ENCODE data around the gene MSI2. TPM values are rescaled to one million over a fixed set of nuclear protein-coding genes. Genes with fewer than 3 reads are reported as not detected.

Gene MSI2
- polyA plus RNA-seq, 1 experiment: 9.2 TPM

GRCh38 chr17:57718878-57719277 is 462.6 kb downstream of the MSI2 start:
- ChIA-PET CTCF (no interaction called here), POLR2A (no interaction called here)
- no peak for DNase-seq (ENCODE audit: low read depth)
- H3K36me3 ChIP-seq (ENCODE audit: control insufficient read depth, insufficient read depth, low read length): no peaks in the 10 kb centered on the region
- TF ChIP-seq CTCF (IDR thresholded peaks at IDR 0.05; ENCODE audit: insufficient read depth, low read depth, low read length): no peak
- H3K4me3 ChIP-seq (ENCODE audit: low read depth, low read length): no peak overlapping the region
- H3K27me3 ChIP-seq (ENCODE audit: control insufficient read depth, insufficient read depth, low read length): peaks cover 17% of the 10 kb centered on the region

GRCh38 chr17:57720386-57721035 is 464.2 kb downstream of the MSI2 start:
- DNase-seq (ENCODE audit: low read depth): no peak
- CTCF ChIA-PET: interaction anchor here (1.6 kb wide), 1 partner anchor 49 kb away, joined by 5 read pairs; no protein-coding TSS in a partner anchor
- POLR2A ChIA-PET: no interaction called here
- H3K27me3 ChIP-seq (ENCODE audit: control insufficient read depth, insufficient read depth, low read length): peaks cover 14% of the 10 kb centered on the region
- TF ChIP-seq CTCF (IDR thresholded peaks at IDR 0.05; ENCODE audit: insufficient read depth, low read depth, low read length): no peak
- H3K4me3 ChIP-seq (ENCODE audit: low read depth, low read length): no peak overlapping the region
- H3K36me3 ChIP-seq (ENCODE audit: control insufficient read depth, insufficient read depth, low read length): no peaks in the 10 kb centered on the region

- POLR2A ChIA-PET: no interaction called here
Observed at GRCh38 chr17:57721967-57722703, 465.8 kb downstream of the MSI2 start.

GRCh38 chr17:57722704-57723043 is 466.4 kb downstream of the MSI2 start:
- H3K36me3 ChIP-seq (ENCODE audit: control insufficient read depth, insufficient read depth, low read length): no peaks in the 10 kb centered on the region
- no peak overlapping the region for H3K4me3 ChIP-seq (ENCODE audit: low read depth, low read length)
- CTCF ChIA-PET: no interaction called here
- TF ChIP-seq CTCF (IDR thresholded peaks at IDR 0.05; ENCODE audit: insufficient read depth, low read depth, low read length): no peak
- POLR2A ChIA-PET: no interaction called here
- DNase-seq (ENCODE audit: low read depth): no peak
- peaks cover 8% of the 10 kb centered on the region for H3K27me3 ChIP-seq (ENCODE audit: control insufficient read depth, insufficient read depth, low read length)

More at GRCh38 chr17:57721967-57722703, 465.8 kb downstream of the MSI2 start:
- no peak for DNase-seq (ENCODE audit: low read depth)
- no peaks in the 10 kb centered on the region for H3K36me3 ChIP-seq (ENCODE audit: control insufficient read depth, insufficient read depth, low read length)
- CTCF ChIA-PET: interaction anchor here (1.6 kb wide), 1 partner anchor 50 kb away, joined by 5 read pairs; no protein-coding TSS in a partner anchor
- no peak for TF ChIP-seq CTCF (IDR thresholded peaks at IDR 0.05; ENCODE audit: insufficient read depth, low read depth, low read length)
- peaks cover 8% of the 10 kb centered on the region for H3K27me3 ChIP-seq (ENCODE audit: control insufficient read depth, insufficient read depth, low read length)
- no peak overlapping the region for H3K4me3 ChIP-seq (ENCODE audit: low read depth, low read length)

GRCh38 chr17:57723427-57724025 is 467.2 kb downstream of the MSI2 start:
- Histone ChIP-seq H3K36me3 (ENCODE audit: control insufficient read depth, insufficient read depth, low read length) (no peaks in the 10 kb centered on the region), H3K27me3 (ENCODE audit: control insufficient read depth, insufficient read depth, low read length) (peaks cover 8% of the 10 kb centered on the region), H3K4me3 (ENCODE audit: low read depth, low read length) (no peak overlapping the region)
- ChIA-PET CTCF (interaction anchor here (1.5 kb wide), 1 partner anchor 24 kb away, joined by 3 read pairs; no protein-coding TSS in a partner anchor), POLR2A (no interaction called here)
- no peak for DNase-seq (ENCODE audit: low read depth)
- TF ChIP-seq CTCF (IDR thresholded peaks at IDR 0.05; ENCODE audit: insufficient read depth, low read depth, low read length): no peak
